GM12864 (cell line): ENCODE measurements around the gene RHOXF2B.

ENCODE experiments used
- DNase-seq: peaks from one replicate; pipeline ENCODE4 v3.0.0-alpha.2; 2011; ENCODE audit warnings: low read depth
- H3K4me3 ChIP-seq: 2 replicates; pipeline ENCODE4 v1.5.1; 2011; ENCODE audit warnings: mild to moderate bottlenecking, low read depth, low read length, control low read depth
- CTCF ChIP-seq: IDR thresholded peaks from 2 replicates; pipeline ENCODE4 v1.5.1; 2011; ENCODE audit warnings: low read depth, mild to moderate bottlenecking, moderate library complexity, low read length, control low read depth, inconsistent platforms; ENCODE audit errors: missing control alignments

RHOXF2B gene

DNA sequence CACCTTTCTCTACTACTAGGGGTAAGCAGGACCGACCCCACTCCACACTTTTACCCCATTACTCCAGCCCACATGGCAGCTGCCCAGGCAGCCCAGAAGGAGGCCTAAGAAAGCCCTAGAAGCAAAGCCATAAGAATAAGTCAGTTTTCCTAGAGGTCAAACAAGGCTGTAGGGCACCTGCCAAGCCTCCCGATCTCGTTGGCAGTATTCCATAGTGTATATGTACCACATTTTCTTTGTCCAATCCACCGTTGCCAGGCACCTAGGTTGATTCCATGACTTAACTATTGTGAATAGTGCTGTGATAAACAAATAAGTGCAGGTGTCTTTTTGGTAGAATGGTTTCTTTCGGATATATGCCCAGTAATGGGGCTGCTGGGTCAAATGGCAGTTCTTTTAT lies 54.2 kb downstream of the RHOXF2B start:
- no peak for TF ChIP-seq CTCF
- DNase-seq, result no peak
- H3K4me3 ChIP-seq, result no peak overlapping the region

DNA sequence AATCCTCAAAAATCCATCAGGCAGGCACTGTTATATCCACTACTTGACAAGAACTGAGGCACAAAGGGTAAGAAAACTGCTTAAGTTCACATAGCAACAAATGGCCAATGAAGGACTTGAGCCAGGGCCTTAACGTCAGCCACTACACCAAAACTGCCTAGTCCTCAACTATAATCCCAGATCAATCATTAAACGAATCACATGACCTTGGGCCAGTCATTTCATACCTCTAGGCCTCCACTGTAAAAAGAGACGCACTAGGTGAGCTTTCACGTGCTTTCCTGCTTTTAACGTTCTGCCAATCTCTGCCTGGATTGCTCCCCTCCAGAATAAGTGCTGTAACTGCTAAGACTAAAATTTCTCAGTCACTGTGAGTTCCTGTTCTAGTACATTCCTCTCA lies 54.7 kb downstream of the RHOXF2B start:
- no peak overlapping the region for H3K4me3 ChIP-seq
- no peak for DNase-seq
- TF ChIP-seq CTCF, result no peak
